Fibroblast of lung (primary cell): ENCODE measurements around the gene RBP7.

ENCODE experiments used
- EZH2 ChIP-seq: IDR thresholded peaks from 2 replicates; pipeline ENCODE4 v1.5.1; 2012; ENCODE audit warnings: low read length, control low read depth, mild to moderate bottlenecking; ENCODE audit errors: missing control alignments
- TF ChIP-seq, protein P1 (sequence below), 2 donors: IDR thresholded peaks in 1 of 2; conservative IDR thresholded peaks in 1 of 2; 1 replicate in 1 of 2; 2 replicates in 1 of 2; pipeline ENCODE4 v1.5.1; 2011 to 2012; ENCODE audit warnings: low read length in 2 of 2, control low read depth in 1 of 2, inconsistent platforms in 1 of 2, low read depth in 1 of 2, mild to moderate bottlenecking in 1 of 2

DNA sequence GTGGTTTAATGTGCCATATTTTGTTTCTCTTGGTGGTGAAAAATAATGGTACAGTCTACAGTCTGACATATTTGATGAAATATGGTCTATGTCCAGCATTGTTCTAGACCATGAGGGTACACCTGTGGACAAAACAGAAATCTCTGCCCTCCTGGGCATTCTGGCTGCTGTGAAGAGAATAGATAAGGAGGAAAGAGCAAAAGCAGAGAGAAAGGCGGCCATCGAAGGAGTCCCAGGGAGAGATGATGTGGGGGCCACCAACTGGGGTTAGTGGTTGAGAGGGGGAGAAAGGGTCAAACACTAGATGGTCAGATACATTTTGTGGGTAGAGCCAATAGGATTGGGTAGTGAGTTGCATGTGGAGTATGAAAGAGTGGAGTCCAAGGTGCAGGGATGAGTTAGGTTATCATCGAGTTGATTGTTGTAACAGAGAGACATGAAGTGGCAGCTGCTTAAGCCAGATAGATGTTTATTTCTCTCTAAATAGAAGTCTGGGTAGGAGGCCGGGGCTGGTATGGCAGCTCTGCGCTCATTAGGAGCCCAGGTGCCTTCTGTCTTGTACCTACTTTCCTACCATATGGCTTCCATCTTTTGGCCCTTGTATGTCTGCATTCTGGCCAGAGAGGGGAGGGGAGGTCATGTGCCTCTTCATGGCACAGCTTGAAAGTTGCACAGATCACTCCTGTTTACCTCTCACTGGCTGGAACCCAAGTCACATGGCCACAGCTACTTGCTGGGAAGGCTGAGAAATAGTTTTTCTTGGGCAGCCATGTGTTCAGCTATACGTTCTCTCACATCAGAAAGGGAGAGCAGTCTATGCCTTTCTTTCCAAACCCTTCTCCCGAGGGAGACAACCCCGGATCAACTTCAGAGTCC lies 48.7 kb downstream of the RBP7 start:
- TF ChIP-seq, protein P1, sequence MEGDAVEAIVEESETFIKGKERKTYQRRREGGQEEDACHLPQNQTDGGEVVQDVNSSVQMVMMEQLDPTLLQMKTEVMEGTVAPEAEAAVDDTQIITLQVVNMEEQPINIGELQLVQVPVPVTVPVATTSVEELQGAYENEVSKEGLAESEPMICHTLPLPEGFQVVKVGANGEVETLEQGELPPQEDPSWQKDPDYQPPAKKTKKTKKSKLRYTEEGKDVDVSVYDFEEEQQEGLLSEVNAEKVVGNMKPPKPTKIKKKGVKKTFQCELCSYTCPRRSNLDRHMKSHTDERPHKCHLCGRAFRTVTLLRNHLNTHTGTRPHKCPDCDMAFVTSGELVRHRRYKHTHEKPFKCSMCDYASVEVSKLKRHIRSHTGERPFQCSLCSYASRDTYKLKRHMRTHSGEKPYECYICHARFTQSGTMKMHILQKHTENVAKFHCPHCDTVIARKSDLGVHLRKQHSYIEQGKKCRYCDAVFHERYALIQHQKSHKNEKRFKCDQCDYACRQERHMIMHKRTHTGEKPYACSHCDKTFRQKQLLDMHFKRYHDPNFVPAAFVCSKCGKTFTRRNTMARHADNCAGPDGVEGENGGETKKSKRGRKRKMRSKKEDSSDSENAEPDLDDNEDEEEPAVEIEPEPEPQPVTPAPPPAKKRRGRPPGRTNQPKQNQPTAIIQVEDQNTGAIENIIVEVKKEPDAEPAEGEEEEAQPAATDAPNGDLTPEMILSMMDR (conservative IDR thresholded peaks at IDR 0.05 in 1 of 2, IDR thresholded peaks at IDR 0.05 in 1 of 2; ENCODE audit: low read depth in 1 of 2, low read length in 2 of 2), result no peak
- no peak for TF ChIP-seq EZH2
